Spleen (tissue), 11 donors: Measurements from ENCODE around the gene CORIN. TPM values are rescaled to one million over a fixed set of nuclear protein-coding genes. Genes with fewer than 3 reads are reported as not detected.
"Not testable (repeated sequence)": the region's sequence is repeated elsewhere in the genome, so short reads cannot be mapped to it uniquely, and the experiment has no call there.

Experiments used
- DNase-seq: peaks from one replicate; pipeline ENCODE4 v3.0.0-alpha.2; 2020
- H3K27ac ChIP-seq, 8 donors: fragments of 200-600 bp; sonication (generic) in 7 of 8; 1 replicate in 4 of 8; 2 replicates in 4 of 8; pipeline versions ENCODE4 v1.5.0 to v1.8.0; 2016 to 2021; ENCODE audit warnings: inconsistent platforms in 4 of 8, mild to moderate bottlenecking in 4 of 8, moderate library complexity in 1 of 8
- H3K27me3 ChIP-seq, 7 donors: fragments of 200-600 bp; sonication (generic) in 6 of 7; replicated peaks in 1 of 7; 1 replicate in 4 of 7; 2 replicates in 3 of 7; pipeline versions ENCODE4 v1.5.0 to v1.8.0; 2016 to 2021; ENCODE audit warnings: inconsistent platforms in 3 of 7, mild to moderate bottlenecking in 1 of 7
- H3K36me3 ChIP-seq, 6 donors: fragments of 200-600 bp; sonication (generic) in 5 of 6; 1 replicate in 4 of 6; 2 replicates in 2 of 6; pipeline versions ENCODE4 v1.5.0 to v1.8.0; 2016 to 2021; ENCODE audit warnings: inconsistent platforms in 2 of 6
- H3K4me1 ChIP-seq, 6 donors: fragments of 200-600 bp; sonication (generic) in 5 of 6; 1 replicate in 3 of 6; 2 replicates in 3 of 6; pipeline versions ENCODE4 v1.5.0 to v1.8.0; 2016 to 2021; ENCODE audit warnings: inconsistent platforms in 3 of 6
- H3K4me3 ChIP-seq, 8 donors: fragments of 200-600 bp; sonication (generic) in 7 of 8; 1 replicate in 4 of 8; 2 replicates in 4 of 8; pipeline versions ENCODE4 v1.5.0 to v1.8.0; 2016 to 2021; ENCODE audit warnings: inconsistent platforms in 4 of 8, mild to moderate bottlenecking in 4 of 8, moderate library complexity in 2 of 8
- H3K9me3 ChIP-seq, 8 donors: fragments of 200-600 bp; sonication (generic) in 7 of 8; 1 replicate in 4 of 8; 2 replicates in 4 of 8; pipeline versions ENCODE4 v1.5.0 to v1.8.0; 2016 to 2021; ENCODE audit warnings: inconsistent platforms in 4 of 8
- POLR2A ChIP-seq, 3 donors: fragments of 450-650 bp; IDR thresholded peaks; one replicate each; pipeline ENCODE4 v1.5.1; 2017; ENCODE audit warnings: antibody characterized with exemption in 3 of 3, mild to moderate bottlenecking in 1 of 3
- POLR2AphosphoS5 ChIP-seq, 3 donors: sonication (generic); formaldehyde crosslinking; IDR thresholded peaks; one replicate each; pipeline ENCODE4 v1.5.1; 2017; ENCODE audit warnings: antibody characterized with exemption in 3 of 3
- WGBS, 5 donors: extraction: QIAGEN DNeasy Blood & Tissue Kit in 3 of 5; methylation state at CpG; one replicate each; pipeline versions ENCODE4 v1.1.5 to v1.1.7; 2013 to 2018; 5-methylcytosine and 5-hydroxymethylcytosine counted together
- intact Hi-C: fragments of 100-400 bp; cut with DNase I; formaldehyde crosslinking; loops from one replicate; pipeline ENCODE4 v1.15.0; 2023; ENCODE audit warnings: low total_unique reads
- polyA plus RNA-seq, 3 donors: library from polyadenylated mRNA; stranded (reverse); fragments of 200-250 nt; gene quantifications; one replicate each; pipeline ENCODE4 v1.2.1, GENCODE V29; 2013
- total RNA-seq, 7 donors: library from RNA; depleted of rRNA in 3 of 7; stranded (reverse); fragments of >200 nt in 3 of 7; fragmentation: NEBNext Ultra II Directional in 4 of 7; extraction: Animal tissue kit (Norgen Biotek cat#: 25700) in 4 of 7; gene quantifications; one replicate each; pipeline versions ENCODE4 v1.1.0 to v1.2.1, GENCODE V29; 2016 to 2021
- TF ChIP-seq, protein P1 (sequence below), 11 experiments: fragments of 200-600 bp in 7 of 11; fragments of 450-650 bp in 4 of 11; sonication (generic) in 4 of 11; IDR thresholded peaks in 8 of 11; conservative IDR thresholded peaks in 3 of 11; 1 replicate in 7 of 11; 2 replicates in 4 of 11; pipeline versions ENCODE4 v1.4.0 to v1.8.0; 2016 to 2021; ENCODE audit warnings: antibody characterized with exemption in 11 of 11, inconsistent platforms in 4 of 11, mild to moderate bottlenecking in 1 of 11
- donor health status: healthy with polysubstance abuse.
- donor health status: DM: no; HTN: no; CAD: no; lungs with moderate emphysema.
- donor health status: DM: no; HTN: no; CAD: no.
- donor health status: Bipolar disorder and iron deficiency.
- donor health status: healthy.
- donor health status: DM: no; HTN: no; CAD: no.
- donor health status: DM: yes; HTN: yes; CAD: no.

The CORIN gene
- total and polyA plus RNA-seq, 10 donors = 0.23 to 12.3 (median 0.85) TPM

GRCh38 chr4:47776353-47776752 is 61.5 kb downstream of the CORIN start:
- TF ChIP-seq, protein P1, sequence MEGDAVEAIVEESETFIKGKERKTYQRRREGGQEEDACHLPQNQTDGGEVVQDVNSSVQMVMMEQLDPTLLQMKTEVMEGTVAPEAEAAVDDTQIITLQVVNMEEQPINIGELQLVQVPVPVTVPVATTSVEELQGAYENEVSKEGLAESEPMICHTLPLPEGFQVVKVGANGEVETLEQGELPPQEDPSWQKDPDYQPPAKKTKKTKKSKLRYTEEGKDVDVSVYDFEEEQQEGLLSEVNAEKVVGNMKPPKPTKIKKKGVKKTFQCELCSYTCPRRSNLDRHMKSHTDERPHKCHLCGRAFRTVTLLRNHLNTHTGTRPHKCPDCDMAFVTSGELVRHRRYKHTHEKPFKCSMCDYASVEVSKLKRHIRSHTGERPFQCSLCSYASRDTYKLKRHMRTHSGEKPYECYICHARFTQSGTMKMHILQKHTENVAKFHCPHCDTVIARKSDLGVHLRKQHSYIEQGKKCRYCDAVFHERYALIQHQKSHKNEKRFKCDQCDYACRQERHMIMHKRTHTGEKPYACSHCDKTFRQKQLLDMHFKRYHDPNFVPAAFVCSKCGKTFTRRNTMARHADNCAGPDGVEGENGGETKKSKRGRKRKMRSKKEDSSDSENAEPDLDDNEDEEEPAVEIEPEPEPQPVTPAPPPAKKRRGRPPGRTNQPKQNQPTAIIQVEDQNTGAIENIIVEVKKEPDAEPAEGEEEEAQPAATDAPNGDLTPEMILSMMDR (IDR thresholded peaks at IDR 0.05 in 8 of 11, conservative IDR thresholded peaks at IDR 0.05 in 3 of 11) = no peak
- no peak for TF ChIP-seq POLR2AphosphoS5 (IDR thresholded peaks at IDR 0.05)
- no peak for TF ChIP-seq POLR2A (IDR thresholded peaks at IDR 0.05)
- 76 to 87% (median 81%) methylated on average over 2 of the region's 2 CpGs for WGBS, 5 donors
- Histone ChIP-seq H3K36me3 (no peaks in the 10 kb centered on the region), H3K4me3 (no peak overlapping the region), H3K27ac (no peak overlapping the region), H3K4me1 (peaks cover 0 to 5% (median 0%) of the 10 kb centered on the region in 6 donors), H3K27me3 (peaks cover 0 to 54% (median 3%) of the 10 kb centered on the region in 7 donors), H3K9me3 (peaks cover 0 to 11% (median 3%) of the 10 kb centered on the region in 8 donors)
- intact Hi-C loops = no loop called here
- DNase-seq = no peak

DNA sequence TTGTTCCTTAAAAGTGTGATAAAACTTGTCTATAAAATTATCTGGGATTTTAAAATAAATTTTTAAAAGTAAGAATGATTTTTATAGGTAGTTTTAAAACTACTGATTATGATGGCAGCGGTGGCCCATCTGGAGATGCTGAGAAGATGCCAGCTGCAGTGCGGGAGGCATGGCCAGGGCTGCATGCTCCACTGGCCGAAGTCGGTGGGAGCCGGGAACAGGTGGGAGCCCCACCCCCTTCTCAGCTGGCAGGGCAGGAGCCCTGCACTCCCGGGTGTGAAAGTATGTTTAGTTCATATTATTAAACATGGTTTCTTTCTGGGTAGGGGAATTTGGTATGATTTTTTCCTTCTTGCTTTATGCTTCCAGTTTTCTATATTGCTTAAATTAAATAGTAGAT is 63.8 kb downstream of the CORIN start:
- WGBS, 5 donors = 62 to 71% (median 65%) methylated on average over 6 of the region's 6 CpGs
- DNase-seq = no peak
- no peak overlapping the region for H3K27ac ChIP-seq
- intact Hi-C loops = no loop called here
- peaks cover 0 to 5% (median 0%) of the 10 kb centered on the region in 6 donors for H3K4me1 ChIP-seq
- peaks cover 0 to 38% (median 3%) of the 10 kb centered on the region in 7 donors for H3K27me3 ChIP-seq
- peaks cover 0 to 5% (median 0%) of the 10 kb centered on the region in 8 donors for H3K9me3 ChIP-seq
- H3K36me3 ChIP-seq = no peaks in the 10 kb centered on the region
- TF ChIP-seq POLR2A (IDR thresholded peaks at IDR 0.05) (no peak), POLR2AphosphoS5 (IDR thresholded peaks at IDR 0.05) (no peak)
- TF ChIP-seq, protein P1 (IDR thresholded peaks at IDR 0.05 in 8 of 11, conservative IDR thresholded peaks at IDR 0.05 in 3 of 11) = no peak
- no peak overlapping the region for H3K4me3 ChIP-seq

GRCh38 chr4:47771020-47771419 is 66.8 kb downstream of the CORIN start:
- no peak for DNase-seq
- intact Hi-C loops = no loop called here
- H3K4me1 ChIP-seq = peaks cover 0 to 5% (median 0%) of the 10 kb centered on the region in 6 donors
- 83 to 95% (median 88%) methylated on average over 1 of the region's 1 CpG for WGBS, 5 donors
- no peaks in the 10 kb centered on the region for H3K36me3 ChIP-seq
- no peak overlapping the region for H3K4me3 ChIP-seq
- no peak overlapping the region for H3K27ac ChIP-seq
- peaks cover 0 to 5% (median 0%) of the 10 kb centered on the region in 8 donors for H3K9me3 ChIP-seq
- H3K27me3 ChIP-seq = peaks cover 0 to 30% (median 0%) of the 10 kb centered on the region in 7 donors
- TF ChIP-seq POLR2AphosphoS5 (IDR thresholded peaks at IDR 0.05) (no peak), POLR2A (IDR thresholded peaks at IDR 0.05) (no peak)

GRCh38 chr4:47767956-47768355 is 69.9 kb downstream of the CORIN start:
- H3K4me3 ChIP-seq, H3K9me3 ChIP-seq, H3K27ac ChIP-seq, H3K4me1 ChIP-seq, intact Hi-C loops, DNase-seq, H3K36me3 ChIP-seq: not testable (repeated sequence)
- 76 to 89% (median 86%) methylated on average over 7 of the region's 7 CpGs for WGBS, 5 donors
- H3K27me3 ChIP-seq = peaks cover 0 to 17% (median 2%) of the 10 kb centered on the region in 7 donors

GRCh38 chr4:47763279-47763678 is 74.6 kb downstream of the CORIN start:
- H3K4me1 ChIP-seq = no peaks in the 10 kb centered on the region
- peaks cover 0 to 17% (median 2%) of the 10 kb centered on the region in 7 donors for H3K27me3 ChIP-seq
- no peaks in the 10 kb centered on the region for H3K36me3 ChIP-seq
- TF ChIP-seq, protein P1 (IDR thresholded peaks at IDR 0.05 in 8 of 11, conservative IDR thresholded peaks at IDR 0.05 in 3 of 11) = no peak
- TF ChIP-seq POLR2AphosphoS5 (IDR thresholded peaks at IDR 0.05) (no peak), POLR2A (IDR thresholded peaks at IDR 0.05) (no peak)
- H3K27ac ChIP-seq = no peak overlapping the region
- intact Hi-C loops = no loop called here
- H3K9me3 ChIP-seq = peaks cover 0 to 7% (median 0%) of the 10 kb centered on the region in 8 donors
- 88 to 94% (median 90%) methylated on average over 6 of the region's 6 CpGs for WGBS, 5 donors
- no peak for DNase-seq
- H3K4me3 ChIP-seq = no peak overlapping the region
